Measurements from ENCODE around the gene SCYGR4.

SCYGR4 gene

DNA sequence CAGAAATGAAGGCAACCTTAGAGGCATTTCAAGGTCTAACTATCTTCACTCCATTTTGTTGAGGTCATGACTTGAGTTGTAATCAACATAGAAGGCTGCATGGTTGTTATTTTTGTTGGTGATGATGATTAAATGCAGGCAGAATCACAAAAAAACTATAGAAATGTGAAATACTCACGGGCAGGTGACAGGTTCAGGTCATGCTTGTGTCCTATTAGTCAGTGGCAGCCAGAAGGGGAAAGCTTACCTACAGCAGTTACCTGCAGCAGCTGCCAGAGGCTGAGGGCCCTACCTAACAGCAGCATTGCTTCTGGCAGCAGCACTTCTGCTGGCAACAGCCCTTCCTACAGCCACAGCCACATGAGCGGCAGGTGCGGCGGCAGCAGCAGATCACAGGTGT, 3.1 kb upstream of the SCYGR4 start:
- no peak for DNase-seq (ENCODE audit: low spot score)

DNA sequence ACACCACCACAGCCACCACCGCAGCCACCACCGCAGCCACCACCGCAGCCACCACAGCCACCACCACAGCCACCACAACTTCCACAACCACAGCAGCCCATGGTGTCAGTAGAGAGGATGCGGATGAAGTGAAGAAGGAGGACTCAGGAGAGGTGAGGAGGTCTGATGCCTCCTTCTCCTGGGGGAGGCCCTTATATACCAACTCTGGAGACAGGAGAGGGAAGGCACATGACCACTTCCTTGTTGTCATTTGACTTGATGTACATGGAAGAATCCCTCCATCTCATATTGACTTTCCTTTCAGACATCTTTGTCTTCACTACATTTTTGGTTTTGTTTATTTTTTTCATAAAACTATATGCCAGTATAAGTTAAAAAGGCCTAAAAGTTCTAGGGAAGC, 2.6 kb upstream of the SCYGR4 start, which contains the start of gene SCYGR3:
TSS of gene SCYGR3 (minus strand) at position 101 of the 400 bp plus-strand sequence. CDS start at position 101, 0 bp downstream.
- DNase-seq (ENCODE audit: low spot score) = no peak

DNA sequence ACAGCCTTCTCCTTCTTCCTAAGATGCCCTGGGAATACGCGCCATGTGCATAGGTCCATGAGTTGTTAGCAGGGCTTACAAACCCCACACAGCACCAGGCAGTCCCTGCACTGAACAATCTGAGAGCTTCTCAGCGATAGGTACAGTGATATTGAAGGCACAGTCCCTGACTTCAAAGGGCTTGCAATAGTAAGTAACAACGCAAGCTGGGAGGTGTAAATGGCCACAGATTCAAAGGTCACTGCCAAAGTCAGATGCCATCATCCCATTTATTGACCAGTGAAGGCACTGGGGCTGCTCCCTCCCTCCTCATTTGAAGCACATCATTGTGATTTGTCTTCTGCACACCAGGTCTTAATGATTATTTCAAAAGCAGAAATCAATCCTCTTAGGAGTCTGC, 2.1 kb upstream of the SCYGR4 start:
- DNase-seq (ENCODE audit: low spot score) = no peak

DNA sequence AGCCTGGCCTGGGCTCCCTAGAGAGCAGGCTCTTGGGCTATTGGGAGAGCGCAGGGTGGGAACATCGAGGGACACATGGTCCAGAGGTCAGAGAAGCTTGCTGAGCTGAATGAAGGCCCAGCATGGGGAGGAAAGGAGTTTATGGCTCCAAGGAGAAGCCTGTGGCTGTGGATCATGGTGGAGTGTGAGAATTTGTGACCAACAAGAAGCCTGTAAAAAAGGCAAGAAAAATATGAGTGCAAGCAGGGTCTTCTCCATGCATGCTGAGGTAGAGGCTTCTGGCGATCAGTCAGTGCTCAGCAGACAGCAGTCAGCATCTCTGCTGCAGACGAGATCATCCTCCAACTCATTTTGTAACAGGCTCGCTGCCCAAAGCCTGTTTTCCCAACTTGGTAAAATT, 1.4 kb upstream of the SCYGR4 start:
- no peak for DNase-seq (ENCODE audit: low spot score)

DNA sequence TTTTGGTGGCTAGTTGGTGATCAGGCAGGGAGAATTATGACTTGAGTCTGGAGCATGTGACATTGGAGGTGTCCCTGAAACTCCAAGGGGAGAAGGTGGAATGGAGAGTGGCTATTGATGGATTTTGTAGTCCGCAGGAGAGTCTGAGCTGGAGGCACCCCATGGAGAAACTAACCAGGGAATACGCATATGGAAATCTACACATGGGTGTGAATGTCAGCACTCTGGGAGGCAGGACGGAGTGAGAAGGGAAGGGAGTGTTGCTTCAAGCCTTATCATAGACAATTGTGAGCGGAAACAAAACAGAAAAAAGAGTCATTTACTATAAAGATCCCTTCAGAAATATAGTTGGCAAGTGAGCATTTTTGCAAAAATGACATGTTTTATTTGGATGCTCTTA, 667 bp upstream of the SCYGR4 start:
- DNase-seq (ENCODE audit: low spot score) = no peak

DNA sequence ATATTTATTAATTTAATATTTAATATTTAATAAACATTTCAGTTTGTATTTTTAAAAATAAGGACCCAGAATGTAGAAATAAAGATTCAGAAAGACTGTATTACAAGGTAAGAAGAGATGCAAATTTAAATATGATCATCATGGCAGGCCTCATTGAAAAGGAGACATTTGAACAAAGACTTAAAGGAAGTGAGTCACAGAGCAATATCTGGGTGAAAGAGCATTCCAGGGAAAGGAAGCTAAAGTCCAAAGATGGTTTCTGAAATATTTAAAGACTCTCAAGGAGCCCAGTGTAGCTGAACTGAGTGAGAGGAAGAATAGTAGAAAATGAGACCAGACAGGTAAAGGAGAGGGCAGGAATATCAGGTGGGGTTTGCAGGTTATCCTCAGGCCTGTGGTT, 5.9 kb downstream of the SCYGR4 start:
- peak; percentile 36 for DNase-seq (ENCODE audit: low spot score)

DNA sequence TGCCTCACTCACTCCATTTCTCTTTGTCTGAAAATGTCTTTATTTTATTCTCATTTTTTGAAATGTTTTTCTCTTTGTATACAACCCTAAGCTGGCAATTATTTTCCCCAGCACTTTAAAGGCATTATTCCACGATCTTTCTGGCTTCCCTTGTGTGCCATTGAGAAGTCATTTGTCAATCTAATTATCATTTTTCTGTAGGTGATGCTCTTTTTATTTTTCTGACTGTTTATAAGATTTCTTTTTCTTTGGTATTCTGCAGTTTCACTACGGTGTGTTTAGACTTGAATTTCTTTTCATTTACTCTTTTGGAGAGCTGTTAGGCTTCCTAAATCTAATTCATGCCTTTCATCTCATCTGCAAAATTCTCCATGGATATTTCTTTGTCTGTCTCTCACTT, 8.1 kb downstream of the SCYGR4 start:
- DNase-seq (ENCODE audit: low spot score) = no peak

DNA sequence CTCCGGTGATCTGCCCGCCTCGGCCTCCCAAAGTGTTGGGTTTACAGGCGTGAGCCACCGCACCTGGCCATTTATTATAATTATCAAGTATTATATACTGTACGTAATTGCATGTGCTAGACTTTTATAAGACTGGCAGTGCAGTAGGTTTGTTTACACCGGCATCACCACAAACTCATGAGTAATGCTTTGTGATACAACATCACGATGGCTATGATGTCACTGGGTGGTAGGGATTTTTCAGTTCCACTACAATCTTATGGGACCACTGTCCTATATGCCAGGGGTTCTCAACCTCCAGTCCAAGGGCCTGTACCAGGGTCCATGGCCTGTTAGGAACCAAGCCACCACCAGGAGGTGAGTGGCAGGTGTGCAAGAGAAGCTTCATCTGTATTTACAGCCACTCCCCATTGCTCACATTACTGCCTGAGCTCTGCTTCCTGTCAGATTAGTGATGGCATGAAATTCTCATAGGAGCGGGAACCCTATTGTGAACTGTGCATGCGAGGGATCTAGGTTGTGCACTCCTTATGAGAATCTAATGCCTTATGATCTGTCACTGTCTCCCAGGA, 9.4 kb downstream of the SCYGR4 start:
- DNase-seq (ENCODE audit: low spot score) = no peak

DNA sequence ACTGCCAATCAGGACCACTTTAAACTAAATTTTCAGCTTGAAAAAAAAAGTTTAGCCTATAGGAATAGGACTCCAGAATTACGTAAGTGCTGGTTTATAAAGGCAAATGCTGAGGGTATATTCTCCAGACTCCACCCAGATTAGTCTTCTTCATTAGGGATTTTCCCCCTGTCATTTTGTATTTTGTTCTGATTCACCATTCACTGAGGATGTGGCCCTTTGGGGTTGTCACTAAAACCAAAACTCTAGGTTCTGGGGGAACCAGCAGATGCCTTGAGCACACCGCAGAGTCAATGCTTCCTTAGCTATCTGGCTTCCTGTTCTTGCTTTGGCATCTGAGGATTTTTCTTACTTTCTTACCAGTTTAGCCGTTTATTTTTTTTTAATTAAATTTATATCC, 10.5 kb downstream of the SCYGR4 start:
- no peak for DNase-seq (ENCODE audit: low spot score)

DNA sequence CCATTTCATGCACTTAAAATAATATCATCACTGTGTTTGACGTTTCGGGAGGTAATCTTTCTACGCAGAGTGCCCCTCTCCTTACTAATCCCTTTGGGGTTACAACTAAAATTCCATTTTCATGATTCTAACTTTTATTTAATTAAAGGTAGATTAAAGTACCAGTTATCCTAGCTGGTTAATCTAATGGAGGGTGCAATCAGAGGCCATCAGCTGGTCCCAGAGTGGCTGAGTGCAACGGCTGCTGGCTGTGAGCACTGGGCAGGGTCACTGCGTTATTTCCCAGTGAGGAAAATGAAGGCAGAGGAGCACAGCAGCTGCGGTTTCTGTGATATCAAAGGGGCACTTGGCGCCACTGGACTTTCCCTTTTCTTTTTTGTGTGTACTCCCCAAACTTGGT, 12.1 kb downstream of the SCYGR4 start:
- no peak for DNase-seq (ENCODE audit: low spot score)

DNA sequence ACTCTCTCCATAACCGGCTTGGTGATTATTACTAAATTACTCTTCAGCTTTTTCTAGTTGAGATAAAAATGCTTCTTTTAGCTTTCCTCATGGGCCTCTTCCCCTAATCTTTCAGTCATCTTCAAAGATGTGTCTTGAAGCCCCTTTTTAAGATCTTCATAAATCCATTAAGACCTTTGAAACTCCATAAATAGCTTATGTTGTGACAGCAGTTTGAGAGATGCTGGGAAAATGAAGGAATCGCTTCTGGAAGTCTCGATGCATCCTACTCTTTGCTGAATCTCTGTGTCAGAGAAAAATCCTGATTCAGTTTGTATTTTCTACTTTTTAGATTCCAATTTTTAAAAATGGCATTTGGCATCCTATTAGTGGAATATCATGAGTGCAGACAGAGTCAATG, 13.0 kb downstream of the SCYGR4 start:
- no peak for DNase-seq (ENCODE audit: low spot score)

DNA sequence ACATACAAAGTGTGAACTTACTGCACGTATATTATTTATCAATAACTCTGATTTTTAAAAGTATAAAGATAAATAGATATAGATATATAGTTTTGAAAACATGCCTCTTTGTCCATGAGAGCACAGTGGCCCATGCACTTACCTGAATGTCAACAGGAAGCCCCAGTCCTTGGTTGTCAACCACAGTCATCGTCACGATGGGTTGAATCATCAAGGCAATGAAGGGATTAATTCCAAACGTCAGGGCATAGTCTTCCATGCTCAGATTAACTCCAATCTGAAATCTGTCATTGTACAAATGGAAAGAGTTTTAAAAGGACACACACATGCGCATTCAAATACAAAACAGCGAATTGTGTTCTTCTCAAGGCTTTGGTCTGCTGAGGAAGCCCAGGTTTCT, 15.5 kb downstream of the SCYGR4 start:
- no peak for DNase-seq (ENCODE audit: low spot score)

DNA sequence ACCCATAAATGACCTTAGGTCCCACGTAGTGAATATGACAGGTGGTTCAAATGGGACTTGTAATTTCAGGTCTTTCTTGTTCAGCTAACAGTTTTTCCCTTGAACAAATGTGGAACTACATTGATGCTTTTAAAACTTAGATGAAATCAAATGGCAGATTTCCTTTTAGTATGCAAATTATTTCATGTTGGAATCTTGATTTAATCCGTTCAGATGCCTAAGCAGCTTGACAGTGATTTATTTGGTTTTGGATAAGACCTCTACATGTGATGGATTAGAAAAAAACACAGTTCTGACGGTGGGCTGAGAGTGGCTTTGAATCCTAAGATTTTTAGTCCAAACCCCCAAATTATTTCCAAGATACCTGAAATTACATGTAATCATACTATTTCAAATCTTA, 16.9 kb downstream of the SCYGR4 start:
- DNase-seq (ENCODE audit: low spot score) = no peak

DNA sequence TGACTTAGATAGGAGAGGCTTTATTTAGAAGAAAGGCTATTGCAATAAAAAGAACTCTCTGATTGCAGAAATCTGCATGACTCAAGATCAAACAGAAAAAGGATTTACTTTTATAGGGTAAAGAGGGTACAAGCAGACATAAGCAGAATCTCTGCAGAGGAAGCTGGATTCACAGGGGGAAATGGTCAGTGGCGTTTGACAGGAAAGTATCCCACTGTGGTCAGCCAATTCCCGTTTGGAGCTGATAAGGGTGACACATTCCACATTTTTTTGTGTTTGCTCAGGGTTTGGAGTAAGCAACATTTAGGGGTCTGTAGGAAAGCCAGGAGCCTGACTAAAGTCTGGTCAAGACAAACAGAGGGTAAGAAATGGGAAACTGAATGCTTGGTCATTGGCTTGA, 25.4 kb downstream of the SCYGR4 start:
- no peak for DNase-seq (ENCODE audit: low spot score)

DNA sequence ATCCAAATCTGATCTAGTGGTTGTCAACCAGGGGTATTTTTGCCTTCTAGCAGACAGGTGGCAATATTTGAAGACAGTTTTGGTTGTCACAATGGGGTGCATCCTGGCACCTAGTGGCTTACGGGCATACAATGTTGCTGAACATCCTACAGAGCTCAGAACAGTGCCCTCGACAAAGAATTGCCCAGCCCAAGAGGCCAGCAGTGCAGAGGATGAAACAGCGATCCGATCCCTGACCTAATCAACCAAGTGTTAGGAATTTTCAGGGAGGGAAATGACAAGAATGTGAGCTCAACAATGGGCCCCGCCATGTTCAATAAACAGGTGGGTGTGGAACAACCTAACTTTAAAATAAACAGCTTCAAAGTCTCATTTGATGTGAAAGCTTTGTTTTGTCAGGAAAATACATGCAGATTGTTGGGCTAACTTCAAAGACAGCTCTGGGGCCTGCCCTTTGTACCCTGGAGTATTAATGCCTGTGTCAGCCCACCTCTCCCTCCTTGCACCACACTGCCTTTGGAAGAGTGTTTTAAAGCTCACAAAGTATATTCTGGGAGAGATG, 26.8 kb downstream of the SCYGR4 start:
- DNase-seq (ENCODE audit: low spot score) = no peak

DNA sequence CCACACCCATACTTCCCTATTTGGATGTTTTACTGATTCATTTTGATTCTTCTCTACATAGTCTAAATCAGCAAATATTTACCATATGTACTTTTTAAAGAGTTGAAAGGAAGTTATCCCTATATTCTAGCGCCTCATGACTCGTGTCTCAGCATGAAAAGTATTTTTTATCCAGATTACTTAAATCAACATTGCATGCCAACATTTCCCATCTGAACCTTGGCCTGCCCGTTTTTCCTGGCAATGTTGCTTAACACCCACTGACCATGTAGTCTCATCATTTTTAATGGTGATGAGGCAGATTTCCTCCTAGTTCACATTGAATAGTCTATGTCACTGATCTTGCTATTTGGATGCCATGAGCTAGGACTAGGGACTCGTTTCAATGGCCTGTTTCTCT, 36.1 kb downstream of the SCYGR4 start:
- DNase-seq (ENCODE audit: low spot score) = no peak

DNA sequence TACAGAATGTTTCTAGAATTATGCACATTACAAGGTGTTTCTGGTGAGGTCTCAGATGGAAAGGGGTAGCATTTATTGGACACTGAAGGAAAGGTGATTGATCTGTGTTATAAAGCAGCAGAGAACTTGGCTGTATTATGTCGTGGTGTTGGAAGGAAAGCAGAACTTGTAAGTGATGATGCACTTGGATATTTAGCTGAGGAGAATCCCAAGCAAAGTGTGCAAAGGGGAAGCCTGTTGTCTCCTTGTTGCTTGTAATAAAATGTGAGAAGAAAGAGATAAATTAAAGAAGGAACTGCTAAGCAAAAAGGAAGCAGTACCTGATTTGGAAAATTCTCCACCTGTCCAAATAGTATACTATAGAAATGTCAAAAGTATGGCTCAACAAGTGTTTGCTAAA, 37.1 kb downstream of the SCYGR4 start:
- DNase-seq (ENCODE audit: low spot score) = no peak

DNA sequence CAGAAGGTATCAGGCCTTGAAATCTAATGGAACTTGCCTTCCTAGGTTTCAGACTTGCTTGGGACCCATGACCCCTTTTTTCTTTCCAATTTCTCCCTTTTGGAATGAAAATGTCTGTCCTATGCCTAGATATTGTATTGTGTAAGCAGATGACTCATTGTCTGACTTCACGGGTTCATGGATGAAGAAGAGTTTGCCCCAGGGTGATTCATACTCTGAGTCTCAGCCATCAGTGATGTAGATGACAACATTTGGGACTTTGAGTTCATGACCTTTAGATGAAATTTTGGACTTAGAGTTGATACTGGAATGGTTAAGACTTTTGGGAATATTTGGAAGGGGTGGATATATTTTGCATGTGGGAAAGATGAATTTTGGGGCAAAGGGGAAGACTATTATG, 38.2 kb downstream of the SCYGR4 start:
- DNase-seq (ENCODE audit: low spot score) = peak; percentile 89

DNA sequence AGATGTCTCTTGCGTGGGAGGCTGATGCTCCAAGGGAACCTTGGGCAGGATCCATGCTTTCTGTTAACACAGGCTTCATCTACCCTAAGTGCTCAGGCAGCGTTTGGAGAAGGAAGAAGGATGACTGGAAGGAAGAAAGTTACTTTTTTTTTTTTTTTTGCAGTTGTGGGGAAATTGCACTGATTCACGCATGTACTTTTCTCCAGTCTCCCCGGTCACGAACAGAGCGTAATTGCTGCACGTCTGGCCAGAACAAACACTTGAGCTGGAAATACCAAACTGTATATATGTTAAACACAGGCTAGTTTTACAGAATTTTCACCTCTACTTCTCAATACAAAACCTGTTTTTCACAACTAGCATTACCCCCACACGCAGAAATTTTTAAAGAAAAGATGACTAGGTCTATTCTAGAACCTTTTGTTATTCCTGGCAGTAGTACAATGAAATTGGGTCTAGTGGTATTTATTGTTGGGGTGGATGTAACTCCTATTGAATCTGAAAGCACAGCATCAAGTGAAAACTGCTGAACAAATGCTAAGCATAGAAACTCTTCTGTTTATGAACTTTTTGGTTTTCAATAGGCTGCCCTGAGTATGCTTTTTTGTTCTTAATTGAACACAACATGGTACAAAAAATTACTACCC, 40.0 kb downstream of the SCYGR4 start:
- no peak for DNase-seq (ENCODE audit: low spot score)

DNA sequence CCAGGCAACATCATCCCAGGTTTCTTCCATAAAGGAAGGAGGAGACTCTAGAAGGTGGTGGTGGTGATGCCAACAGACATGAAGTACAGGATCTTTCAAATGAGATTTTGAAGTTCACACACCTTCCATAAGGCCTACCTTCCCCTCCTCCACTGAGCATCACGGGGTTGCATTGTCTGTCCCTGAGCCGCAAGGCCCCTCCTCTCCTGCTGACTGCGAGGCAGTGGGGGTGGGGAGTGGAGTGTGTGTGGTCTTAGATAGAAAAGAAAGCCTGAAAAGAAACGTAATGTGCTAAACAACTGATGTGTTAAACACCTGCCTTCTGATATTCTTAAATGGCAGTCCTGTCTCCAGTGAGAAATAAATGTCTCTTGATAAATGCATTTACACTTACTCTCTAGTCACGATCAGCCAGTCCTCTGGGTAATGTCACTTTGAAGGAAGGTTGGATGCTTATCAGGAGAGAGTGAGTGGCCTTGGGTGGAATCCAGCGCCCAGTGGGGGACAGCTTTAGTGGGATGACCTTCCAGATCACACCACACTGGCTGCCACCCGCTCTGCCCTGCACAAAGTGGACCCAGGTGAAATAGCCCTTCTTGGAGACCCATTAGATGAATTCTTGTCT, 43.8 kb downstream of the SCYGR4 start:
- DNase-seq (ENCODE audit: low spot score) = no peak

DNA sequence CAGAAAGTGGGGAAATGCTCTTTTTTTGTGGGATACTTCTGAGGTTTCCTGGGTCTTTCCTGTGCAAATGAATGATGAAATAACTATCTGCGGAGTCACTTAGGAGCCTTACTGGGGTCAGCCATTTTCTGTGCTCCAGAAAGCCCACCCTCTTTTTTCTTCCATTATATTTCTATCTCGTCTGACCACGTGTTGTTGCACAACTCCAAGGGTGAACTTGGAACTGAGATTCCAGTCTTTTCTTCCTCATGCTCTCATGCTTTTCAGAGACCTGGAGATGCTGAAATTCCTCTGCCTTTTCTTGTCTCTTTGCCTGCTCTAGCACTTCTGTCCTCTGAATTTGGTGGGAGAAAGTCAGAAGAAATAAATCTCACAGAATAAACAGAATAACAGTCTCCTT, 44.5 kb downstream of the SCYGR4 start:
- DNase-seq (ENCODE audit: low spot score) = no peak

DNA sequence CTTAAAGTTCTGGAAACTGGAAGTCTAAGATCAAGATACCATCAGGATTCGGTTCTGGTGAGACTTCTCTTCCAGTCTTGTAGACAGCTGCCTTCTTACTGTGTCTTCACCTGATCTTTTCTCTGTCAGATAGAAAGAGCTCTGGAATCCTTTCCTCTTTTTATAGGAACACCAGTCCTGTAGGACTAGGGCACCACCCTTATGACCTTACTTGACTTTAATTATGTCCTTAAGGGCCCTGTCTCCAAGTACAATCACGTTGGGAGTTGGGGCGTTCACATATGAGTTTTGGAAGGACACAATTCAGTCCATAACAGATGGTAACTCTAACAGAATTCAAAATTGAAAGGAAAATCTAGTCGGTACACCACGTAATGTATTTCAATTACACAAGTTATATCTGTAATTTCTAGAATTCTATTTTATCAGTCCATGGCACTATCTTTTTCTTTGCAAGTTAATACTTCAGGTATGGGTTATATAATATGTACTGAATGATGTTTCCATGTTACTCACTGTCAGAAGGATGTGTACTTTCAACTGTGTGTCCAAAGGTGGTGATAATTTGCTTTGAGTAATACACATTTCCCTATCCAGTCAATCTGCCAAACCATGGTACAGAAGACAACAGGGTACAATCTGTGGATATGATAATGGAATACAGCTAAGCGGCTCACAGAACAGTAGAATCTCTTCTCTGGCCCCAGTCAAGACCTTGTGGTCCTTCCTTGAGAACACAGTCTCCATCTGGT, 48.1 kb downstream of the SCYGR4 start:
- no peak for DNase-seq (ENCODE audit: low spot score)

Measured in AG20443 (cell line).